Measurements from ENCODE around the gene PPP1R15B.

PPP1R15B gene

DNA sequence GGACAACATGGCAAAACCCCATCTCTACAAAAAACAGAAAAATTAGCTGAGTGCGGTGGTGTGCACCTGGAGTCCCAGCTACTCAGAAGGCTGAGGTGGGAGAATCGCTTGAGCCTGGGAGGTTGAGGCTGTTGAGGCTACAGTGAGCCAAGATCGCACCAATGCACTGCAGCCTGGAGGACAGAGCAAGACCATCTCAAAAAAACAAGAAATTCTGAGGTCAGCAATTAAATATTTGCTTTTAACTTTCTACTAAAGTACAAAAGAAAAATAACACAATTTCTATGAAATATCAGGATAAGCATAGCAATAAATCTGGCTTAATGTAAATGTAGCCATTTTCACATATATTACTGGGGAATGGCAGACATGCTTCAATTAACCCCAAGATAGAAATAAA is 9.9 kb downstream of the PPP1R15B start:
- H3K4me3 Mint-ChIP-seq: no peak overlapping the region
- H3K27me3 Mint-ChIP-seq: no peaks in the 10 kb centered on the region
- peaks cover 9% of the 10 kb centered on the region for H3K36me3 Mint-ChIP-seq
- peak overlapping the region; percentile 51 for H3K27ac Mint-ChIP-seq
- H3K9me3 Mint-ChIP-seq: no peaks in the 10 kb centered on the region
- peaks cover 26% of the 10 kb centered on the region for H3K4me1 Mint-ChIP-seq

DNA sequence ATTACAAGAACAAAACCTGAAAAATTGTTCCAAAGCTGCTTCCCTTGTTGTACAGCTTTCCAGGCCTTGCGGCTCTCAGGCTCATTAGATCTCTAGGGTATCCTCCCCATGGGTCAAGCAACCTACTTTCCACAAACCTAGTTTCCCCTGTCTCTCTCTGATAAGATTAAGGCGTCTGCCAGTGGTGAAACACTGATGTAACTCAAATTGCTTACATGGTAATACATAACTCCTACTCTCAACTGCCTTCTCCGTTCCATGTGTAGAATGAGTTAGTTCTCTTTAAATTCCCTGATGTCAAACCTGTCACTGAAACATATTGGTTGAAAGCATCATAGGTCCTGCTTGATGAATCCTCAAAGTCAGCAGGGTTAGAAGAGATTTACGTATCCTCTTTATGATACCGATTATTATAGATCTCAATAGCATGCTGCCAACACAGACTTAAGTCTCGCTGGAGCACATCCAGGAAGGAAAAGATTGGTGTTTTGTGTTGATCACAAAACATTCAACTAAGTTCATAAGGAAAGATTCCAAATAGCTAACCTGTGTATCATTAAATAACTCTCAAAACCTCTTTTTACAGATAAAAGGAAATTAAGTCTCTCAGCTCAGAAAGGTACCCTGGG is 10.6 kb downstream of the PPP1R15B start:
- peaks cover 23% of the 10 kb centered on the region for H3K4me1 Mint-ChIP-seq
- peaks cover 8% of the 10 kb centered on the region for H3K36me3 Mint-ChIP-seq
- H3K9me3 Mint-ChIP-seq: no peaks in the 10 kb centered on the region
- peak overlapping the region; percentile 57 for H3K27ac Mint-ChIP-seq
- no peak overlapping the region for H3K4me3 Mint-ChIP-seq
- H3K27me3 Mint-ChIP-seq: no peaks in the 10 kb centered on the region

DNA sequence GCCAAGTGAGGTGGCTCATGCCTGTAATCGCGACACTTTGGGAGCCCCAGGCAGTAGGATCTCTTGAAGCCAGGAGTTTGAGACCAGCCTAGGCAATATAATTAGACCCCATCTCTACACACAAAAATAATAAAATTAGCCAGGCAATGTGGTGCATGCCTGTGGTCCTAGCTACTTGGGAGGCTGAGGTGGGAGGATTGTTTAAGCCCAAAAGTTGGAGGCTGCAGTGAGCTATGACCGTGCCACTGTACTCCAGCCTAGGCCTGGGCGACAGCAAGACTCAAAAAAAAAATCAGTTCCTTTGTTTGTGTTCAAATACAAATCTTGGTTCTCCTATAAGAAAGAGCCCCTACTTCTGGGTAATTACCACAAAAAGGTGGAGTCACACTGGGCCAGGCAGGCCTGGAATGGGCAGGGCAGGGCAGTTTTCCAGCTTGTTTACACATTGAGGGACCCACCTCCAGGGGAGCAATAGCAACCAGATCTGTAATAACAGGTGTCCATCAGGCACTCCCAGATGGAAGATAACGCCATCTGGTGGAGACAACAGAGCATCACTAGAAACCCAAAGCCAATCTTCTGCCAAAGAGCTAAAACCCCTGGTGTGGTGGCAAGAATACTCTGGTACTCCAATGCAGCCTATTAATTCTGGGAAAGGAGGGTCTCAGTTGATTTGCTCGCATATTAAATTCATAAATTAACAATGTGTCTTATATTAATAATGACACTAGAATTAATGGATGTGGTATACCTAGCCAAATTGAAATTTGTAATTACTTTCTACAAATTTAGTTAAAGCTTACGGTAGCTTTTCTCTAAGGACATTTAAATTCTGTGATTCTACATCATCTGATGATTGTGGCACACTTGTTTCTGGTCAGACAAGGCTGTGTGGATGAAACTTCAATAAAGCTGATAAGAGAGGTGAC is 13.2 kb downstream of the PPP1R15B start:
- Mint-ChIP-seq H3K27me3 (no peaks in the 10 kb centered on the region), H3K36me3 (peaks cover 8% of the 10 kb centered on the region), H3K4me3 (no peak overlapping the region), H3K4me1 (peaks cover 11% of the 10 kb centered on the region), H3K27ac (peak overlapping the region; percentile 62), H3K9me3 (no peaks in the 10 kb centered on the region)

DNA sequence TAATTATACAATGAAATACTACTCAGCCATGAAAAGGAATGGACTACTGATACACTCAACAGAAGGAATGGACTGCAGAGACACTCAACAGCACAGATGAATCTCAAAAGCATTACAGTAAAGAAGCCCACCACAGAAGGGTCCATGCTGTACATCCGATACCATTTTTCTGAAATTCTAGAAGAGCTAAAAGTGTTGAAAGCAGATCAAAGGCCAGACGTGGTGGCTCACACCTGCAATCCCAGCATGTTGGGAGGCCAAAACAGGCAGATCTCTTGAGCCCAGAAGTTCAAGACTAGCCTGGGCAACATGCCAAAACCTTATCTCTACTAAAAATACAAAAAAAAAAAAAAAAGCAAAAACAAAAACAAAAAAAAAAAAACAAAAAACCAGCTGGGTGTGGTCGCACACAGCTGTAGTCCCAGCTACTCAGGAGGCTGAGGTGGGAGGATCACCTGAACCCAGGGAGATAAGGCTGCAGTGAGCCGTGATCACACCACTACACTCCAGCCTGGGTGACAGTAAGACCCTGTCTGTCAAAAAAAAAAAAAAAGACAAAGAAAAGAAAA is 15.5 kb downstream of the PPP1R15B start:
- Mint-ChIP-seq H3K4me3 (no peak overlapping the region), H3K27ac (no peak overlapping the region), H3K27me3 (no peaks in the 10 kb centered on the region), H3K4me1 (peaks cover 14% of the 10 kb centered on the region), H3K36me3 (peaks cover 8% of the 10 kb centered on the region), H3K9me3 (no peaks in the 10 kb centered on the region)

DNA sequence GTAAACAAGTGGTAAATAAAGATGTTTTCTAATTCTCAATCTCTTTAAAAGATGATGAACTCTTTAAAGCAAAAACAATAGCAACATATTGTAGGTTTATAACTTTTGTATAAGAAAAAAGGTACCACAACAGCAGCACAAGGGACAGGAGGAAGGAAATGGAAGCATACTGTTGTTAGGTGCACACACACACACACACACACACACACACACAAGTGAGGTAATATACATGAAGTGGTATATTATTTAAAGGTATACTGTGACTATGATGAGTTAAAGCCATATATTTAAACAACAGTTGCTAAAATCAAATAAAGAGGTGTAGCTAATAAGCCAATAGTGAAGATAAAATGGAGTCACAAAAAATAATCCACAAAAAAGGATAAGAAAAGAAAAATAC is 20.0 kb downstream of the PPP1R15B start:
- Mint-ChIP-seq H3K9me3 (no peaks in the 10 kb centered on the region), H3K36me3 (peaks cover 6% of the 10 kb centered on the region)

DNA sequence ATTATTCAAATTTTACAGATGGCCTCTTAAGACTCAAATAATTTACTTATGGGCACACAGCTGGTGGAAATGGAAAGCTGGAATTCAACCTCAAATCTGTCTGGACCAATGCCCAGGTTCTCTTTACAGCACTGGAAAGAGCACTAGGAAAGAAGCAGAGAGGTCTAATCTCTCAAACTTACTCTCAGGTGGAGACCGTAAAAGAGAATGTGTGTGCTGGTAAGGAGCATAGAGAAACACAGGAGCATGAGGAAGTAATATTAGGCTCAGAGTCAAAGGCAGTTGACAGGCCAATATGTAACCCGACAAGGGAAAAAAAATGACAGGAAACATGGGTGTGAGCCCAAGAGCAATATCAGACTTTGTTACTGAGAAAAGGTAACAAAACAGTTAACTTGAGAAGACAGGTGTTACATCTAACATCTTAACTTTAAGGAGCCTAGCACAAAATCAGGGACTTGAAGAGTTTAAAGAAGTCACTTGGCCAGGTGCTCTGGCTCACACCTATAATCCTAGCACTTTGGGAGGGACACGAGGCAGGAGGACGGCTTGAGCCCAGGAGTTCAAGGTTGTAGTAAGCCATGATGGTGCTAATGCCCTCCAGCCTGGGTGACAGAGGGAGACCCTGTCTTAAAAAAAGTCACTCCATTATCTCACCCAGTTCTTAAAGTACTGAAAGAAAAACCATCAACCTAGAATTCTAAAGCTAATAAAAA is 20.7 kb downstream of the PPP1R15B start:
- H3K36me3 Mint-ChIP-seq: peaks cover 5% of the 10 kb centered on the region
- no peaks in the 10 kb centered on the region for H3K27me3 Mint-ChIP-seq
- peak overlapping the region; percentile 79 for H3K27ac Mint-ChIP-seq
- H3K9me3 Mint-ChIP-seq: no peaks in the 10 kb centered on the region
- H3K4me3 Mint-ChIP-seq: no peak overlapping the region
- H3K4me1 Mint-ChIP-seq: peaks cover 27% of the 10 kb centered on the region

More for the DNA sequence above, 20.0 kb downstream of the PPP1R15B start:
- H3K4me1 Mint-ChIP-seq: peaks cover 27% of the 10 kb centered on the region
- H3K4me3 Mint-ChIP-seq: no peak overlapping the region
- peak overlapping the region; percentile 79 for H3K27ac Mint-ChIP-seq
- H3K27me3 Mint-ChIP-seq: no peaks in the 10 kb centered on the region

DNA sequence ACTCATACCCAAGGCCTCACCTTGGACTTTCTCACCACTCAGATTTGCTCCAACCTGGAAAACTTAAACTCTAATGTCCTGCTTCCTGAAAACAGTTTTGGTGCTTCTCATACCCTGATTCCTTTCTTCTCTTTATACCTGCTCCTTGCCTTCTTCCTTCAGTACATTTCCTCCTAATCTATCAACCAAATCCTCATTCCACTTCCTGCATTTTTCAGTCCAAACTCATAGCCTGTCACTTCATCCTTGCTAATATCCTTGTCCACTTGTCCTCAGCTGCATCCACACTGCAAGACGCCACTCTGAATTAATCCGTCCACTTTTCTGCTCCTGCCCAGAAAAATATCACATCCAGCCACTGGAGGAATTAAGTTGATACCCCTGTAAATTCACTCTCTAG is 25.9 kb downstream of the PPP1R15B start:
- Mint-ChIP-seq H3K27me3 (no peaks in the 10 kb centered on the region), H3K27ac (no peak overlapping the region), H3K4me1 (peaks cover 16% of the 10 kb centered on the region), H3K9me3 (no peaks in the 10 kb centered on the region), H3K36me3 (no peaks in the 10 kb centered on the region), H3K4me3 (no peak overlapping the region)

DNA sequence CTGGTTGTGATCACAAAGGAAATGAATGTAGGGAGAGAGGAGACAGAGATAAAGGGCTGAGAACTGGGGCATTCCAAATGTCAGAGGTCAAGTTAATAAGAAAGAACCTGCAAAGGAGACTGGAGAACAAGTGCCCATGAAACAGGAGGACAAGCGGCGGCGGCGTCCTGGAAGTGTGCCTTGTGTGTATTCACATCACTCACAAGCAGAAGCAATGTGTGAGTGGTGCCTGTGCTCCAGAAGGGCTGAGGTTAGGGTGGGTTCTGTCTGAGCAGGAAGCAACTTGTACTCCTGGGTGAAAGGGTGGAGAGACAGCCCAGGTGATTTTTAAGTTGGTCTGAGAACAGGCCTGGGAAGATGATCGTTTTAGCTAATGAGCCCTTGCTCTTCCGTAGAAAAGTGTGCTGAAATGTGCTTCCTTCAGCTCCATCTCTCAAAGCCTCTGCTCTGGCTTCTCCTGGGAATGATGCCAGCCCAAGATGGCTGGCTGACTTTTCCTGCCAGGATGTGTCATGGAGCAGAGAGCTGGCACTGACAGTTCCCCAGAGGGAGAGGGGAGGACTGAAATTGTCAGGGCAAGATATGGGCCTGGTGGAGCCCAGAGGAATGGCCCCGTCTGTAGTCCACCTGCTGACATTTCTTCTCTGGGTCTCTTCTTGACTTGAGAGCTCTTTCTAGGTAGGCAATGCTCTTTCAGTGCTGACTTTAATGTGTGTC is 26.8 kb downstream of the PPP1R15B start:
- H3K27ac Mint-ChIP-seq: no peak overlapping the region
- no peaks in the 10 kb centered on the region for H3K27me3 Mint-ChIP-seq
- no peak overlapping the region for H3K4me3 Mint-ChIP-seq
- no peaks in the 10 kb centered on the region for H3K9me3 Mint-ChIP-seq
- H3K4me1 Mint-ChIP-seq: peaks cover 7% of the 10 kb centered on the region
- no peaks in the 10 kb centered on the region for H3K36me3 Mint-ChIP-seq

DNA sequence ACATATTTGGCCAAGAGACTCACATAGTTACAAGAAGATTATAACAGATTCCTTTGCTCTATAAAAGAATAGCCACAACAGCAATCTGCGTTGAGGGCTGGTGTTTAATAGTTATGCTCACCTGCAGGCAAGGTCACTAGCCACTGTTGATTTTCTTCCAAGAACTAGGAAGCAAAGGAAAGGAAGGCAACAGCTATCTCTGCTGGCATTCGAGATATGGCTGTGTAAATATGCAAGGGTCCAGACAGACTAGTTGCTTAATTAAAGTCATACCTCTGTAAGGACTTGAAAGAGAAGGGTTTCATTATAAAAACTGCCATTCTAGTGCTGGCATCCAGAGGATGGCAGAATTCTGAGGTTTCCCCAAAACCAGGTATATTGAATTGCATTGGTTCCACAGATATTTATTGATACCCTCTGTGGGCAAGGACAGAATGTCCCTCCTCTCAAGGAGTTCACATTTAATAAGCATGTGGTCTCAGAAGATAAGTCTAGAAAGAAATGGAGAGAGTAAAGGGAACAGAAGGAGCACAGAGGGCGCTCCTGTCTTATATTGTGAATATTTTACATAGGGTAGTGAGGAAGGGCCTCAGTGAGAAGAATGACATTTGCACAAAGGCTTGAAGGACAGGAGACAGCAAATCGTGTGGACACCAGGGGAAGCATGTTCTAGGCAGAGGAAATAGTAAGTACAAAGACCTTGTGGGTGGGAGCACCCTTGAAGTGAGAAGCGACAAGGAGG is 28.3 kb downstream of the PPP1R15B start:
- Mint-ChIP-seq H3K27me3 (no peaks in the 10 kb centered on the region), H3K4me1 (peaks cover 6% of the 10 kb centered on the region), H3K9me3 (no peaks in the 10 kb centered on the region), H3K4me3 (no peak overlapping the region), H3K36me3 (no peaks in the 10 kb centered on the region), H3K27ac (no peak overlapping the region)

DNA sequence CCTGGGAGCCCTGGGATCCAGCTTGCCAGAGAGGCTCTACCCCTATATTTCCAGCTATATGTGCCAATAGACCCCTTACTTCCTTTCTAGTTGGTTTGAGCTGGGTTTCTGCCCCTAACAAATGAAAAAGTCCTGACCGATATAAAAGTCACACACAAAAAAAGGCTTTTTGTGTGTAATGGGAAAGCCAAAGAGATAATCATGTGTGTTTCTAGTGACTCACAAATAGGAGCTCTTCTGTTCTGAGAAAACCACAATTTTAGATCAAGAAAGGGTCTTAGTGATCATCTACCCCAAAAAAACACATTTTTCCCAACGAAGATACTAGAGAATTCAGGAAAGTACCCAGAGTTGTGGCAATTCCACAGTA is 28.9 kb downstream of the PPP1R15B start:
- Mint-ChIP-seq H3K9me3 (no peaks in the 10 kb centered on the region), H3K27me3 (no peaks in the 10 kb centered on the region), H3K4me3 (no peak overlapping the region), H3K27ac (no peak overlapping the region), H3K4me1 (peaks cover 12% of the 10 kb centered on the region), H3K36me3 (no peaks in the 10 kb centered on the region)

DNA sequence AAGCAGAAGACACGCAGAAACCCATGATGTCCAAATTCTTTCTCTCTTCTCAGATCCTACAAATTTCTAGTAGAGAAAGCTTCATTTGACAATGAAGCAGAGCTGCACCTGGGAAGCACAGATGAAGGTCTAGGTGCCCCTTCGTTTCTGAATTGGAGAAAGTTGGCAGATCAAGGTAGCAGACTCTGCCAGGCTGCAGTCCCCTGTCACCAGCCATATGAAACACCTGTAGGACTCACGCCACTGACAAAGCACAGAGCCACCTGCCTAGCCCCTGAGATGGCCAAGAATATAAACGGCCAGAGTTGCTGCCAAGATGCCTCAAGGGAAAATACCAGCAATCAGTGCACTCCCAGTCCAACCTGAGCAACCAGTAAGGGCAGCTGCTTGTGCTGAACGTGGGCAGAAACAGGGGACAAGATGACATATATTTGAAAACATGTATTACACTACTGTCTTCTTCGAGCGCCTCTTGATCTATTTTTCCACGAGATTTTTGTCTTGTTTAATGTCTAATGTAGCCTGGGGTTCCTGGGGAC is 31.3 kb downstream of the PPP1R15B start:
- H3K4me1 Mint-ChIP-seq: peaks cover 12% of the 10 kb centered on the region
- H3K27ac Mint-ChIP-seq: no peak overlapping the region

DNA sequence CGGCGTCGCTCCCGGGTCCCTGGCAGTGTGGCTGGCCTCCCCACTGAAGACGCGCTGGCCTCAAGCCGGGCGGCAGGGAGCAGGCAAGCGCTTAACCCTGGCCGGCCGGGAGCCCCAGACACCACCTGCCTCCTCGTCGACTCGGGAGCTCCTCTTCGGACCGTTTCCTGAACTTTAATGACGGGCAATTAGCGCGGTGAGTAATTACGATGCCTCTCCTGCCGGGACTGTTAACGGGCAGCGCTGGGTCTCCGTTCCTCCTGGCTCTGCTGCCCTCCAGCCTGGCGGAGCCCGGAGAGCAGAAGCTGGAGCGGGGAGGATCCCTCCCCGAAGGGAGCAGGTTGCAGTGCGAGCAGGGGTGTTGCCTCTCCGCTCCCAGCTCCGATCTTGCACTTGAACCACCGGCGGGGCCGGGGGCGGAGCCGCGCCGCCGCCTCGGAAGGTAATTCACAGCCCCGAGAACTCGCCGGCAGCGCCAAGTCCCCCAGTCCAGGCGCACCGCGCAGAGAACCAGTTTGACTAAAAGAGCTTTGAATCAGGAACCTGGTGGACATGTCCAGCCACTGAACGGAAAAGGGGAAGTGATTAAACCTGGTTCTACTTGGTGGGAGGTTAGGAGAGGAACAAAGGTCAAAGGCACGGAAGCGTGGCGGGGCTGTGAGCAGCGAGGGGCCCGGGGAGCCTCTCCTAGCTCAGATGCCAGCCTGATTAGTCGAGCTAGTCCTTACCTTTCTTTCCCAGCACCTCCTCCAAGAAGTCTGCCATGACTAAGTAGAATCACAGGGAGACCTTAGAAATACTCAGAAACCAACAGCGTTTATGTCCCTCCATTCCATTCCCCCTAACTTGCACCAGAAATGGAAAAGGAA is 33.6 kb downstream of the PPP1R15B start:
- Mint-ChIP-seq H3K4me3 (peak overlapping the region; percentile 85), H3K36me3 (no peaks in the 10 kb centered on the region), H3K27me3 (no peaks in the 10 kb centered on the region), H3K9me3 (no peaks in the 10 kb centered on the region), H3K4me1 (peaks cover 12% of the 10 kb centered on the region), H3K27ac (peak overlapping the region; percentile 68)

More for the DNA sequence above, 31.3 kb downstream of the PPP1R15B start:
- H3K4me3 Mint-ChIP-seq: no peak overlapping the region
- H3K36me3 Mint-ChIP-seq: no peaks in the 10 kb centered on the region
- no peaks in the 10 kb centered on the region for H3K9me3 Mint-ChIP-seq
- no peaks in the 10 kb centered on the region for H3K27me3 Mint-ChIP-seq

DNA sequence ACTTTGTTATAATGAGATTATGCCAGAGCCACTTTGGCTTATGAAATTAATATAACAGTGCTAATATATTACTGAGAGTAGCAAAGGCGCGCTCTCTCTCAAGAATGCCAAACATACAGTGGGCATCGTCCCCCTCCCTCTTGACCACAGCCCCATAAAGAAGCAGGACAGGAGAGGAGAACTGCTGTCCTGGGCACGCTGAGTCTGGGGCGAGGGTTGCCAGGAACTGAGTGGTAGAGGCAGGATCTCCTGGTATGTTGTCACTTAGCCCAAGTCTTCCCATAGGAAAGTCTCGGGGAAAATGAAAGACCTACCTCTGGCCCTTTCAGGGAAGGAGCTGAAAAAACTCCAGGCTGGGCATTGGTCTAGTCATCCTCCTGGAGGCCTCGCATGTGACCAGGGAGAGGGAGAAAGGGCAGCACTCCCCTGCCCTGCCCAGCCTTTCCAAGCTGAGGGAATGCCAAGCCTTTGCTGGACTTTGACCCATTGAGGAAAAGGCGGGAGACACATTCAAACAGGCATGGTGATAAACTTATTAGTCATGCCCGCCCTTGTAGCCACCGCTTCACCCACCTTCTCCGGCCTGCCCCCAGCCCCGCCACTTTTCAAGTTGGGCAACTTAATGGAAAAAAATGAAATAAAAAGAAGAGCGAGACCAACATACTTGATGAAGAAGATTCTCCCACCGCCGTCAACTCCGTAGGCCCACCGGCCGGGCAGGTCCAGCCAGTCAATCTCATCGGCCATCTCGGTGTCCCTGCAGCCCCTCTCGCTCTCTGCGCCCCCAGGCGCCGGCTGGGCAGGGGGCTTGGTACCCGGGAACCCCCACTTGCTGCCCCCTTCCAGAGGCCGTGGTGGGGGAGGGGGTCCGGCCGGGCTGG is 34.5 kb downstream of the PPP1R15B start:
- Mint-ChIP-seq H3K4me1 (peaks cover 12% of the 10 kb centered on the region), H3K36me3 (no peaks in the 10 kb centered on the region), H3K27ac (no peak overlapping the region), H3K9me3 (no peaks in the 10 kb centered on the region), H3K27me3 (no peaks in the 10 kb centered on the region), H3K4me3 (peak overlapping the region; percentile 63)
